Activated CD8-positive, alpha-beta memory T cell treated with anti-CD3 and anti-CD28 coated beads, Interleukin-2, amount 50 U/mL, for 1 hour (primary cell): ENCODE measurements around the gene CRIM1.

Source experiments
- DNase-seq: peaks from one replicate; pipeline ENCODE4 v3.0.0-alpha.2; 2020; ENCODE audit errors: extremely low read depth

The CRIM1 gene

GRCh38 chr2:36423619-36424120 lies 68.1 kb downstream of the CRIM1 start:
- DNase-seq, result no peak

DNA sequence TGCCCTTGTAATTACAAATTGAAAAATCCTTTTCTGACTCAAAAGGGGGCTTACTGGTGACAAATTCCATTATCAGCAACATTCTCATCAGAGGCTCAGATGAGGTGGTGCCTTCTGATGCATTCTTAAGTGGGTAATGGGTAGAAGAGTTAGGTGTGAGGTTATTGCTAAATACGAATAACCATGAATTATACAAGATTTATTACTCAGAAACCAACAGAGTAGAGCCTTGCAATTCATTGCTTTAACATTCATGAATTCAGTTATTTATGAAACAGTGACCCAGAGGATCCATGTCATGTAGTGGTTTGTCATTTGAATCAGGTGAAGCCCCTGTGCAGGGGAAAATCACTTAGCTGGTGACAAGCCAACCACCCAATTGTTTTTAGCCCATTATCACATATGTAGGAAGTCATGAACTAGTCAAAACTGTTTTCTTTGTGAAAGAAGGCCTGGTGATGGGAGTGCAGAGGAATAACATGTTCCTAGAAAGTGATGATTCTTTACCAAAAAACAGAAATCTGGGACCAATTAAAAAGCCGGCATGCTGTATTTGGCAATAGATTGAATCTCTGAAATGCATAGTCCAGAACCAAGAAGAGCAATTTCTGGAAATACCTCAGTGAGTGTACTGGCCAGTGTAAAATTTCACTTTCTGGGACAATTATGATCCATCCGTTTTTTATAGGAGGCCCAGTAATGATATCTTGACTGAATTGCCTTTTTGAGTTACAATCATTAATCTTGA lies 70.2 kb downstream of the CRIM1 start:
- DNase-seq, result no peak

DNA sequence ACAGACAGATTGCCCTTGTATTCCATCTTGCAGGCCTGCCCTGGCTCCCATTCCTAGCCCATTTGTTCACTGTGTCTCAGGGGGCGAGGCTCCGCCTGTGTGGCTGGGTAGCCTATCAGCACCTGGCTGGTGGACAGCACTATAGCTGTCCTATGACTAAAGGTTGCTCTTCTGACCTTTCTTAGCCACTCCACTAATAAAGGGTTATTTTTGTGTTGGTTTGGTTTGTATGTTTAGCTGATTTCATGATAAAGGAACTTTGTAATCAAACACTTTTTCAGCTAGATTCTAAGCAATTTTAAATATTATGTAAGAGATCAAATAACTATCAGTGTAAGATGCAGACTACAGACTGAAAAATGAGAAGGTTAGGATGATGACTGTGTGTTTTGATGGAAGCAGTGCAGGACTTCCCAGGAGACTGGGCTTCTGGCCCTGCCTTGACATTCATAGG lies 72.2 kb downstream of the CRIM1 start:
- DNase-seq, result no peak

- no peak for DNase-seq
Observed at GRCh38 chr2:36430549-36430948, 75.0 kb downstream of the CRIM1 start.

GRCh38 chr2:36432479-36432878 lies 76.9 kb downstream of the CRIM1 start:
- no peak for DNase-seq

DNA sequence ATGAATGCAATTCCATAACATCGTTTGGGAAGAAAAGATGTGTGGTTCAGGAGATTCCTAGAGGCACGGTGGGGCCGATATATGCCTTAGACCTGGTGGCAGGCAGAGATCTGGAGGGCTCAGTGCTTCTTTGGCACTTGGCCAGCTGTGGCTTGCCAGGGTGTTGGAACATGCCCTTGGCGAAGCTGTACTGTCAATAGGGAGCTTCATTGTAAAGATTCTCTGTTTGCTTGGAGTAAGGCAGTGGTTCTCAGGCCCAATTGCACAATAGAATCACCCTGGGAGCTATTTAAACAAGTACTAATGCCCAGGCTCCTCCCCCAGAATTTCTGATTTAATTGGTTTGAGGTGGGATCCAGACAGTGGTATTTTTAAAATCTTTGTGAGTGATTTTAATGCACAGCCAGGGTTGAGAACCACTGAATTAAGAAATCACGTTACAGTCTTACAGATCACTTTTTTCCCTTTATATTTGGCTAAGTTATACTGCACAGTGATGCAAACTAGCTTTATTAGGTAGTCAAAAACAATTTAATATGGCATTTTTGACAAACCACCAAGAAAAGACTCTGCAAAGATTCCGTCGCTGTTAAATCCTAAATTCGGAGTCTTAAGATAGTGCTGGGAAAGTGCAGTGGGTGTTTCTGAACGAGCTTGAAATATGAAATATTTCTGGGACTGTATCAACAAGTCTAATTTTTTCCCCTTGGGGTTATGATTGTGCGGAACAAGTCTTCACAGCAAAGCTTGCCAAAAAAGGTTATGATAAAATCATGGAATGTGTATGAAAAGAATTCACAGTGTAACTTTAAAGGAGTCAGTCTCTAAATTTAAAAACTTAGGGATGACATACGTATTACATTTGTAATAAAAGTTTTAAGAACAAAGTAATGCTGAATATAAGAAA lies 78.0 kb downstream of the CRIM1 start:
- no peak for DNase-seq

- DNase-seq, result no peak
Observed at GRCh38 chr2:36438449-36438977, 82.9 kb downstream of the CRIM1 start.

DNA sequence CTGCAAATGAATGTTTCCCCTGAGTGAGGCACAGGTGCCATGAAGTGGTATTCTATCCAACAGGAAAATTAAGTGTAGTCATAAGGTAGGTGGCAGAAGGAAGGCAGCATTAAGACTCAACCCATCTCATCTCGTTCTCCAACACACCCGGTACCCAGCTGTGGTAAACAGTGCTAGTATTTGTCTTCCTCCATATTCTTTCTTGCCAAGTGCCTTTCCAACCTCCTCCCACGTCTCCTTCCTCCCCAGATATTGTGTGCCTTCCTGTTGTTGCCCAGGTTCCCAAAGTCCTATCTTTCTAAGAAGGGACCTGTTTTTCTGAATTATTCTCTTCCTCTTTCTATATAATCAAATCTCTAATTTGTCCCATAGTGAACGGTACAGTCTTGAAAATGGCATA lies 83.5 kb downstream of the CRIM1 start:
- DNase-seq, result no peak

DNA sequence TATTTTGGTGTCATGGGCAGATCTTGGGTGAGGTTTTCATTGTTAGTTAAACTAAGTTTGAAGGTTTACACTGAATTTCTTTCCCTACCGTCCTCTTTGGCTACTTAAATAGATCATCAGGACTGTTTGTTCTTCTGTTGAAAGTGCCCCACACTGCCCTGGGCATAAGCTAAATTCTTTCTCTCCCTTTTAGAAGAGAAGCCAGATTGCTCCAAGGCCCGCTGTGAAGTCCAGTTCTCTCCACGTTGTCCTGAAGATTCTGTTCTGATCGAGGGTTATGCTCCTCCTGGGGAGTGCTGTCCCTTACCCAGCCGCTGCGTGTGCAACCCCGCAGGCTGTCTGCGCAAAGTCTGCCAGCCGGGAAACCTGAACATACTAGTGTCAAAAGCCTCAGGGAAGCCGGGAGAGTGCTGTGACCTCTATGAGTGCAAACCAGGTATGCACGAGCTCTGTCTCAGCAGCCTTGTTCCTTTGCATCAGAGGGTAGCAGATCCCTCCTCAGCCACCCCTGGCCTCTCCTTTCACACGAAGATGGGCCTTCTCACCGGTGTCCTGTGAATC lies 85.6 kb downstream of the CRIM1 start:
- no peak for DNase-seq

DNA sequence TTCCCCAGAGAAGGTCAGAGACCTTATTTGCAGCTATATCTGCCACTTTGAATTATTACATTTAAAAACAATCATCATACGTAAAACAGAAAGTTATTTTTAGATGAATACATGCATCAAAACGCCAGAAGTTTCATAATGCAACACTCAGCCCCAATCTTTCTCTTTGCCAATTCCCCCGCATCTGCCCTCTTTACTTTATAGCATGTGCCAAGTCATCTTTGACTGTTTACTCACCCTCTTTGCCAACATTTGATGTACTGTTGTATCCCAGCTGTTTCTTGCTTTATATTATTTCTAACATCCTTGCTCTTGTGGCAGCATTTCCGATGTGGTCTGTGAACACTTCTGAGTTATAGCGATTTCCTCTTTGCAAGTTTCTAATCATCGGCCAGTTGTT lies 86.2 kb downstream of the CRIM1 start:
- DNase-seq, result no peak

GRCh38 chr2:36444216-36444936 lies 88.8 kb downstream of the CRIM1 start:
- DNase-seq, result no peak

GRCh38 chr2:36445185-36445866 lies 89.7 kb downstream of the CRIM1 start:
- no peak for DNase-seq

DNA sequence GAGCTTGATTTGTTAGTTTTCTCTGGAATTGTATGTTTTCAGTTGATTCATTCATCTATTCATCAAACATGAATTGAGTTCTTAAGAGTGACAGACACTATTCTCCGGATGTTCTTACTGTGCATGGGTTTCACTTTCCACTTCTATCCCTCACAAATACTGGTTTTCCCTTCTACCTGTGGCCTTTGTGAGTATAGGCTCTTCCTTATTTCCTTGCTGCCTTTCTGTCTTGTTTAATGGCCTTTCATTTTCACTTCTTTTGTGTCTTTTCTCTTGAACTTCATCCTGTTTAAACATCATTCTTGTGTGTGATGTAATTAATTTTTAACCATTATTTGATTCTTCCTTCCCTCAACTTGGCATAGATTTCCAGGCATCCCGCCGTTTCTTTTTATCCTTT lies 90.7 kb downstream of the CRIM1 start:
- DNase-seq, result no peak

GRCh38 chr2:36449213-36449612 lies 93.6 kb downstream of the CRIM1 start:
- no peak for DNase-seq

GRCh38 chr2:36449943-36450392 lies 94.4 kb downstream of the CRIM1 start:
- no peak for DNase-seq

GRCh38 chr2:36450466-36451196 lies 95.1 kb downstream of the CRIM1 start:
- DNase-seq, result no peak

- DNase-seq, result no peak
Observed at GRCh38 chr2:36451512-36451911, 95.9 kb downstream of the CRIM1 start.

- DNase-seq, result no peak
Observed at GRCh38 chr2:36452260-36452659, 96.7 kb downstream of the CRIM1 start.

DNA sequence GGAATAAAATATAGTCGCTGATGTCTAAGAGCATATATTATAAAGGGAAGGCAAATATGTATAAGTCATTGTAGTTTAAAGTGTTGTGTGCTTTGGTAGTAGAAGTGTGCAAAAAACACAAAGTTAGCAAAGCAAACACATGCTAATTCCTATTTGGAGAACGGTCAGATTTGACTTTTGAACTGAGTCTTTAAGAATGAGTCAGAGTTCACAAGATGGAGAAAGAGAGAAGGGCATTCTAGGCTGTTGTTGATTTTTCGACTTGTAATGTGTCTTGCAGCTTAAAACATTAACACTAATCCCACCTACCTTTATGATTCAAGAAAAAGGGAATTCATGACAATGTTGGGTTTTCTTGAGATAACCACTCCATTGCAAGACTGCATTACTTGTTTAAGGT lies 98.1 kb downstream of the CRIM1 start:
- no peak for DNase-seq

GRCh38 chr2:36455011-36455410 lies 99.4 kb downstream of the CRIM1 start:
- no peak for DNase-seq
